Activated CD4-positive, alpha-beta T cell treated with anti-CD3 and anti-CD28 coated beads, Interleukin-2, amount 10 ng/mL, durations not matched to agents 24 days and 14 days (primary cell): Measurements from ENCODE around the gene ANXA5. TPM values are rescaled to one million over a fixed set of nuclear protein-coding genes. Genes with fewer than 3 reads are reported as not detected.
"Not testable (repeated sequence)": the region's sequence is repeated elsewhere in the genome, so short reads cannot be mapped to it uniquely, and the experiment has no call there.

Experiments
- DNase-seq: peaks from one replicate; pipeline ENCODE4 v3.0.0; 2022
- H3K27ac Mint-ChIP-seq: one replicate; pipeline ENCODE4 v1.8.0; 2022; ENCODE audit warnings: mild to moderate bottlenecking, mixed read lengths
- H3K27me3 Mint-ChIP-seq: one replicate; pipeline ENCODE4 v1.8.0; 2022; ENCODE audit warnings: mixed read lengths
- H3K36me3 Mint-ChIP-seq: one replicate; pipeline ENCODE4 v1.8.0; 2022; ENCODE audit warnings: low read depth, mild to moderate bottlenecking, mixed read lengths
- H3K4me1 Mint-ChIP-seq: one replicate; pipeline ENCODE4 v1.8.0; 2021; ENCODE audit warnings: mixed read lengths
- H3K4me3 Mint-ChIP-seq: one replicate; pipeline ENCODE4 v1.8.0; 2022; ENCODE audit warnings: mild to moderate bottlenecking, moderate library complexity, mixed read lengths
- H3K9me3 Mint-ChIP-seq: one replicate; pipeline ENCODE4 v1.8.0; 2021; ENCODE audit warnings: mixed read lengths
- intact Hi-C: fragments of 100-400 bp; cut with micrococcal nuclease; formaldehyde crosslinking; loops from one replicate; pipeline ENCODE4 v1.15.1; 2023
- total RNA-seq: library from RNA; stranded (reverse); gene quantifications from 2 replicates; pipeline ENCODE4 v1.2.3, GENCODE V29; 2022

ANXA5 gene
- total RNA-seq, 1 donor from 2014 or later = 107 TPM

- DNase-seq, H3K27ac Mint-ChIP-seq, H3K4me1 Mint-ChIP-seq, H3K36me3 Mint-ChIP-seq, H3K27me3 Mint-ChIP-seq, H3K9me3 Mint-ChIP-seq, intact Hi-C loops, H3K4me3 Mint-ChIP-seq: not testable (repeated sequence)
These were observed 36.4 kb downstream of the ANXA5 start for GRCh38 chr4:121660175-121660933.

- H3K9me3 Mint-ChIP-seq = peaks cover 5% of the 10 kb centered on the region
- no peak overlapping the region for H3K4me3 Mint-ChIP-seq
- intact Hi-C loops = loop anchor here (5.0 to 10.0 kb wide), 2 partner anchors 196 to 283 kb away; no protein-coding TSS in a partner anchor
- no peaks in the 10 kb centered on the region for H3K4me1 Mint-ChIP-seq
- no peaks in the 10 kb centered on the region for H3K36me3 Mint-ChIP-seq
- H3K27ac Mint-ChIP-seq = no peak overlapping the region
- no peak for DNase-seq
- peaks cover 18% of the 10 kb centered on the region for H3K27me3 Mint-ChIP-seq
These were observed 38.7 kb downstream of the ANXA5 start for GRCh38 chr4:121658125-121658524.

GRCh38 chr4:121656269-121656641, 40.5 kb downstream of the ANXA5 start:
- peak; percentile 63 for DNase-seq
- no peak overlapping the region for H3K4me3 Mint-ChIP-seq
- no peak overlapping the region for H3K27ac Mint-ChIP-seq
- H3K4me1 Mint-ChIP-seq = no peaks in the 10 kb centered on the region
- H3K27me3 Mint-ChIP-seq = peaks cover 28% of the 10 kb centered on the region
- no peaks in the 10 kb centered on the region for H3K9me3 Mint-ChIP-seq
- H3K36me3 Mint-ChIP-seq = no peaks in the 10 kb centered on the region
- intact Hi-C loops = loop anchor here (1.0 to 10.0 kb wide), 3 partner anchors 172 to 281 kb away; no protein-coding TSS in a partner anchor

GRCh38 chr4:121655320-121656268, 41.2 kb downstream of the ANXA5 start:
- Mint-ChIP-seq H3K27ac (no peak overlapping the region), H3K9me3 (no peaks in the 10 kb centered on the region)

GRCh38 chr4:121654738-121655137, 42.0 kb downstream of the ANXA5 start:
- H3K27me3 Mint-ChIP-seq = peaks cover 32% of the 10 kb centered on the region
- intact Hi-C loops = loop anchor here (5.0 to 10.0 kb wide), 2 partner anchors 192 to 280 kb away; no protein-coding TSS in a partner anchor
- H3K9me3 Mint-ChIP-seq = no peaks in the 10 kb centered on the region
- no peaks in the 10 kb centered on the region for H3K4me1 Mint-ChIP-seq
- no peak overlapping the region for H3K4me3 Mint-ChIP-seq
- no peaks in the 10 kb centered on the region for H3K36me3 Mint-ChIP-seq
- DNase-seq = no peak
- no peak overlapping the region for H3K27ac Mint-ChIP-seq

More at GRCh38 chr4:121655320-121656268, 41.2 kb downstream of the ANXA5 start:
- H3K4me3 Mint-ChIP-seq = no peak overlapping the region
- DNase-seq = no peak
- intact Hi-C loops = loop anchor here (1.0 to 10.0 kb wide), 3 partner anchors 171 to 281 kb away; no protein-coding TSS in a partner anchor
- no peaks in the 10 kb centered on the region for H3K4me1 Mint-ChIP-seq
- H3K27me3 Mint-ChIP-seq = peaks cover 32% of the 10 kb centered on the region
- H3K36me3 Mint-ChIP-seq = no peaks in the 10 kb centered on the region

- intact Hi-C loops = loop anchor here (10.0 kb wide), 1 partner anchor 279 kb away; no protein-coding TSS in a partner anchor
- Mint-ChIP-seq H3K27ac (no peak overlapping the region), H3K4me1 (no peaks in the 10 kb centered on the region), H3K9me3 (no peaks in the 10 kb centered on the region), H3K36me3 (no peaks in the 10 kb centered on the region), H3K27me3 (peaks cover 32% of the 10 kb centered on the region), H3K4me3 (no peak overlapping the region)
- DNase-seq = no peak
These were observed 42.8 kb downstream of the ANXA5 start for GRCh38 chr4:121653986-121654385.

GRCh38 chr4:121653214-121653613, 43.6 kb downstream of the ANXA5 start:
- intact Hi-C loops = loop anchor here (10.0 kb wide), 1 partner anchor 278 kb away; no protein-coding TSS in a partner anchor
- no peak for DNase-seq
- Mint-ChIP-seq H3K27ac (no peak overlapping the region), H3K4me3 (no peak overlapping the region), H3K36me3 (no peaks in the 10 kb centered on the region), H3K27me3 (peaks cover 35% of the 10 kb centered on the region), H3K4me1 (no peaks in the 10 kb centered on the region), H3K9me3 (no peaks in the 10 kb centered on the region)

GRCh38 chr4:121651597-121651996, 45.2 kb downstream of the ANXA5 start:
- Mint-ChIP-seq H3K4me1 (no peaks in the 10 kb centered on the region), H3K27ac (no peak overlapping the region), H3K9me3 (no peaks in the 10 kb centered on the region), H3K27me3 (peaks cover 37% of the 10 kb centered on the region), H3K4me3 (no peak overlapping the region), H3K36me3 (no peaks in the 10 kb centered on the region)
- DNase-seq = no peak
- intact Hi-C loops = loop anchor here (10.0 kb wide), 1 partner anchor 277 kb away; no protein-coding TSS in a partner anchor

GRCh38 chr4:121650741-121651140, 46.0 kb downstream of the ANXA5 start:
- Mint-ChIP-seq H3K27me3 (peaks cover 37% of the 10 kb centered on the region), H3K36me3 (no peaks in the 10 kb centered on the region), H3K4me1 (no peaks in the 10 kb centered on the region), H3K27ac (no peak overlapping the region), H3K9me3 (no peaks in the 10 kb centered on the region), H3K4me3 (no peak overlapping the region)
- intact Hi-C loops = loop anchor here (10.0 kb wide), 1 partner anchor 276 kb away; no protein-coding TSS in a partner anchor
- no peak for DNase-seq

GRCh38 chr4:121648516-121648915, 48.3 kb downstream of the ANXA5 start:
- intact Hi-C loops = no loop called here
- Mint-ChIP-seq H3K9me3 (no peaks in the 10 kb centered on the region), H3K4me3 (no peak overlapping the region), H3K27me3 (peaks cover 36% of the 10 kb centered on the region), H3K27ac (no peak overlapping the region), H3K36me3 (no peaks in the 10 kb centered on the region), H3K4me1 (no peaks in the 10 kb centered on the region)
- no peak for DNase-seq

- intact Hi-C loops = no loop called here
- Mint-ChIP-seq H3K9me3 (no peaks in the 10 kb centered on the region), H3K4me1 (no peaks in the 10 kb centered on the region), H3K4me3 (no peak overlapping the region), H3K27me3 (peaks cover 28% of the 10 kb centered on the region), H3K27ac (no peak overlapping the region), H3K36me3 (no peaks in the 10 kb centered on the region)
- DNase-seq = no peak
These were observed 53.7 kb downstream of the ANXA5 start for GRCh38 chr4:121642876-121643585.

GRCh38 chr4:121642292-121642691, 54.5 kb downstream of the ANXA5 start:
- Mint-ChIP-seq H3K4me1 (no peaks in the 10 kb centered on the region), H3K27me3 (peaks cover 26% of the 10 kb centered on the region), H3K9me3 (no peaks in the 10 kb centered on the region), H3K36me3 (no peaks in the 10 kb centered on the region), H3K4me3 (no peak overlapping the region), H3K27ac (no peak overlapping the region)
- intact Hi-C loops = no loop called here
- DNase-seq = no peak

- H3K9me3 Mint-ChIP-seq = no peaks in the 10 kb centered on the region
- H3K36me3 Mint-ChIP-seq = no peaks in the 10 kb centered on the region
- DNase-seq = no peak
- intact Hi-C loops = no loop called here
- H3K4me1 Mint-ChIP-seq = no peaks in the 10 kb centered on the region
- H3K27ac Mint-ChIP-seq = no peak overlapping the region
- no peak overlapping the region for H3K4me3 Mint-ChIP-seq
- H3K27me3 Mint-ChIP-seq = peaks cover 22% of the 10 kb centered on the region
These were observed 63.1 kb downstream of the ANXA5 start for GRCh38 chr4:121633653-121634052.
